Measurements from ENCODE around the gene PLEKHH2. TPM values are rescaled to one million over a fixed set of nuclear protein-coding genes. Genes with fewer than 3 reads are reported as not detected.
"Not testable (repeated sequence)": the region's sequence is repeated elsewhere in the genome, so short reads cannot be mapped to it uniquely, and the experiment has no call there.

The PLEKHH2 gene
- polyA plus RNA-seq (2013): 0.13 TPM

DNA sequence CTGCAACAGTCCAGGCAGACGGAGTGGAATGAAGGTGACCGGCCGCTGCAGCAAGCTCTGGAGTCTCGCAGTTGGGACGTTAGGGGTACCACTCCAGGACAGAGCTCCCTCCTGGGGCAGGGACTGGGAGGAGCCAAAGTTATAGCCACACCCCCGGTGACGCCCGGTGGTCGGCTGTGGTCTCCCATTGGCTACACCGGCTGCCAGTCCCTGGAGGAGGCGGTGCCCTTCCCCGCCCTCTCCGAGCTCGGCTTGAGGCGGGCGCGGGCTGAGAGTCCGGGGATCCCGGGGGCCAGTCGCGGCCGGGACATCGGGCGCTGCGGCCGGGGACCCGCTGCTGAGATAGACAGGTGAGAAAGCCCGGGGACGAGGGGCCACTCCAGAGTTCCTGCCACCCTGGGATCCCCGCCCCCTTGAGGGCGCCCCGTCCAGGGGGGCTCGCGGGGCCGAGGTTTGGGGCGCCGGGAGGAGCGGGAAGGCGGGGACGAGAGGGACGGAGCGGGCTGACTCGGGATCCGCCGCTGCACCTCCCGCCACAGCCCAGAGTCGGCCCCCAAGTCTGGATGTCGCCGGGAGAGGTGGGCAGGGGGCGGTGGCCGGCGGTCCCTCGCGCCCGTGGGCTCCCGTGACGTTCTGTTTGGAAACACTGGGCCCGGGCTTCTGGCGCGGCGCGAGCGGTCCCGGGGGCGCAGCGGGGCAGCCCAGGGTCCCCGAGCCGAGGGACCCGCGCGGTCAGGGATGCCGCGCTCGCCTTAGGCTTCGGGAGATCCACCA lies at the start of gene PLEKHH2:
Gene PLEKHH2 (plus strand): TSS at position 231 of the 774 bp plus-strand sequence. CDS start 7,414 bp downstream, outside the sequence.
- peaks cover 0 to 11% (median 5%) of the 10 kb centered on the region in 5 experiments for H3K9me3 ChIP-seq (ENCODE audit: control extremely low read depth in 1 of 5, control insufficient read depth in 4 of 5, insufficient read depth in 2 of 5, low read depth in 1 of 5, low read length in 4 of 5)
- DNase-seq: peak; percentile 76 to 86 (median 84)
- ChIA-PET POLR2A (no interaction called here), CTCF (interaction anchor here (1.0 to 1.1 kb wide), 2 partner anchors 29 to 39 kb away, joined by 3 to 4 read pairs; no protein-coding TSS in a partner anchor)
- no peaks in the 10 kb centered on the region for H3K36me3 ChIP-seq (ENCODE audit: control insufficient read depth in 4 of 4, insufficient read depth in 4 of 4, low read length in 3 of 4)
- H3K27me3 ChIP-seq (replicated peaks in 2 of 5; ENCODE audit: control insufficient read depth in 4 of 5, insufficient read depth in 5 of 5, low read length in 4 of 5): peaks cover 0 to 52% (median 21%) of the 10 kb centered on the region in 5 experiments
- WGBS (ENCODE audit: insufficient coverage): under 1% methylated on average over 69 of the region's 75 CpGs
- peaks cover 0 to 15% (median 11%) of the 10 kb centered on the region in 4 experiments for H3K4me1 ChIP-seq (ENCODE audit: control extremely low read depth in 1 of 4, control insufficient read depth in 4 of 4, insufficient read depth in 4 of 4, low read length in 3 of 4)
- peak within 1 kb of the TSS; percentile 27 to 78 (median 63) for H3K4me3 ChIP-seq (ENCODE audit: control insufficient read depth in 1 of 7, extremely low read depth in 1 of 7, insufficient read depth in 4 of 7, low read depth in 2 of 7, low read length in 6 of 7)
- H3K27ac ChIP-seq (ENCODE audit: insufficient read depth in 1 of 2, low read depth in 1 of 2, low read length in 2 of 2, poor library complexity in 1 of 2, severe bottlenecking in 2 of 2): no peak within 1 kb of the TSS

DNA sequence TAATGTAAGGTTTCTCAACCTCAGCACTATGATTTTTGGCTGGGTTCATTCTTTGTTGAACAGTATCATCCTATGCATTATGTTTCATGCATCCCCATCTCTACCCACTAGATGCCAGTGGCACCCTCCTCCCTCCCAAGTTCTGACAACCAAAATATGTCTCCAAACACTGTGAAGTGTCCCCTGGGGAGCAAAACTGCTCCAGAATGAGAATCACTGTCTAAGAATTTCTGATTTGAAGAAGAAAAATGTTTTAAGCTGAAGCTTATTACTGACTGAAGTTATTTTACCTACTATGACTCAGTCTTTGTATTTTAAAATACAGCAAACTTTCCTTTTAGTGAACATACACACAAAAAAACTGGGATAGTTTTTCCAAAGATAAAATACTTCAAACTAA lies 44.6 kb upstream of the PLEKHH2 start:
- ChIA-PET POLR2A (no interaction called here), CTCF (interaction anchor here (0.8 kb wide), 1 partner anchor 606 kb away, joined by 3 read pairs; no protein-coding TSS in a partner anchor)
- Histone ChIP-seq H3K4me1 (ENCODE audit: control extremely low read depth in 1 of 4, control insufficient read depth in 4 of 4, insufficient read depth in 4 of 4, low read length in 3 of 4) (peaks cover 10 to 19% (median 15%) of the 10 kb centered on the region in 4 experiments), H3K4me3 (ENCODE audit: control insufficient read depth in 1 of 7, extremely low read depth in 1 of 7, insufficient read depth in 4 of 7, low read depth in 2 of 7, low read length in 6 of 7) (no peak overlapping the region), H3K27me3 (replicated peaks in 2 of 5; ENCODE audit: control insufficient read depth in 4 of 5, insufficient read depth in 5 of 5, low read length in 4 of 5) (no peaks in the 10 kb centered on the region), H3K9me3 (ENCODE audit: control extremely low read depth in 1 of 5, control insufficient read depth in 4 of 5, insufficient read depth in 2 of 5, low read depth in 1 of 5, low read length in 4 of 5) (no peaks in the 10 kb centered on the region), H3K36me3 (ENCODE audit: control insufficient read depth in 4 of 4, insufficient read depth in 4 of 4, low read length in 3 of 4) (peaks cover 5 to 28% (median 13%) of the 10 kb centered on the region in 4 experiments), H3K27ac (ENCODE audit: insufficient read depth in 1 of 2, low read depth in 1 of 2, low read length in 2 of 2, poor library complexity in 1 of 2, severe bottlenecking in 2 of 2) (no peak overlapping the region)
- DNase-seq: no peak

DNA sequence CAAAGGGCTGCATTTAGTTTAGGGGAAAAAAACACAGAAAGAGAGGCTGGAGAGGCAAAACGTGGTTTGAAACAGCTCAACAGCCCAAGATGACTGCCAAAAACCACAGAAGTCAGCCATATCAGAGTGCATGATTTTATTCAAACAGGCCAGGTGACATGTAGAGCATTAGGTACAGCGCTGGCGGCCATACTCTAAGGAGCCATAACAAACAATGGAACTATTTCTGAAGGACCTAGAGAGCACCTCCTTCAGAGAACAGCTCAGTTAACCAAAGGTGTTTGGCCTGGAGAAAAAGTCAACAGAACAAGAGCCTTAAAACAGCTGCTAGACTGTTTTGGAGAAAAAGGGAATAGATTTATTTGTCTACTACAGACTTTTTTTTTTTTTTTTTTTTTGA lies 43.8 kb upstream of the PLEKHH2 start:
- CTCF ChIA-PET: interaction anchor here (0.6 to 1.3 kb wide), 4 partner anchors 16 to 761 kb away, joined by 3 to 4 read pairs (median 3); no protein-coding TSS in a partner anchor

DNA sequence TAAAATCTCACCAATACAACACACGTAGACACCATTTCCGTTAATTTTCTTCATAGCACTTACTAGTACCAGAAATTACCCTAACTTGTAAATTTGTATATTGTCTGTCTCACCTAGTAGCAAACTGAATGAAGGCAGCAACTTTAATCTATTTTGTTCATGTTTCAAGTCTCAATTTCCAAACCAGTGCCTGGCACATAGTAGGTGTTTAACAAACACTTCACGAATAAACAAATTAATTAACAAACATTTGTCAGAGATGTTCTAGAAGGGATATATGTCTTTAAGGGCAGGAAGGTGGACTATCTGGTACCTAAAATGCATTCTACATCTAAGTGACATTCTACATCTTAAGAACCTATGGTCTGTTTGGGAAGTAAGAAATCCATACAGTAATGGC lies 42.2 kb upstream of the PLEKHH2 start:
- Histone ChIP-seq H3K27me3 (replicated peaks in 2 of 5; ENCODE audit: control insufficient read depth in 4 of 5, insufficient read depth in 5 of 5, low read length in 4 of 5) (no peaks in the 10 kb centered on the region), H3K4me3 (ENCODE audit: control insufficient read depth in 1 of 7, extremely low read depth in 1 of 7, insufficient read depth in 4 of 7, low read depth in 2 of 7, low read length in 6 of 7) (peak overlapping the region in 6 of 7 experiments; percentile 88 to 94 (median 90)), H3K27ac (ENCODE audit: insufficient read depth in 1 of 2, low read depth in 1 of 2, low read length in 2 of 2, poor library complexity in 1 of 2, severe bottlenecking in 2 of 2) (peak overlapping the region in 1 of 2 experiments; percentile 98), H3K36me3 (ENCODE audit: control insufficient read depth in 4 of 4, insufficient read depth in 4 of 4, low read length in 3 of 4) (peaks cover 0 to 10% (median 6%) of the 10 kb centered on the region in 4 experiments), H3K9me3 (ENCODE audit: control extremely low read depth in 1 of 5, control insufficient read depth in 4 of 5, insufficient read depth in 2 of 5, low read depth in 1 of 5, low read length in 4 of 5) (no peaks in the 10 kb centered on the region), H3K4me1 (ENCODE audit: control extremely low read depth in 1 of 4, control insufficient read depth in 4 of 4, insufficient read depth in 4 of 4, low read length in 3 of 4) (peaks cover 10 to 19% (median 15%) of the 10 kb centered on the region in 4 experiments)
- ChIA-PET POLR2A (no interaction called here), CTCF (no interaction called here)
- DNase-seq: no peak
- WGBS (ENCODE audit: insufficient coverage): 100% methylated on average over 1 of the region's 3 CpGs

More for the DNA sequence above, 43.8 kb upstream of the PLEKHH2 start:
- 86% methylated on average over 3 of the region's 3 CpGs for WGBS (ENCODE audit: insufficient coverage)
- POLR2A ChIA-PET: no interaction called here
- Histone ChIP-seq H3K27me3 (replicated peaks in 2 of 5; ENCODE audit: control insufficient read depth in 4 of 5, insufficient read depth in 5 of 5, low read length in 4 of 5) (no peaks in the 10 kb centered on the region), H3K9me3 (ENCODE audit: control extremely low read depth in 1 of 5, control insufficient read depth in 4 of 5, insufficient read depth in 2 of 5, low read depth in 1 of 5, low read length in 4 of 5) (no peaks in the 10 kb centered on the region), H3K4me1 (ENCODE audit: control extremely low read depth in 1 of 4, control insufficient read depth in 4 of 4, insufficient read depth in 4 of 4, low read length in 3 of 4) (peaks cover 10 to 19% (median 15%) of the 10 kb centered on the region in 4 experiments), H3K36me3 (ENCODE audit: control insufficient read depth in 4 of 4, insufficient read depth in 4 of 4, low read length in 3 of 4) (peaks cover 5 to 22% (median 12%) of the 10 kb centered on the region in 4 experiments), H3K4me3 (ENCODE audit: control insufficient read depth in 1 of 7, extremely low read depth in 1 of 7, insufficient read depth in 4 of 7, low read depth in 2 of 7, low read length in 6 of 7) (no peak overlapping the region), H3K27ac (ENCODE audit: insufficient read depth in 1 of 2, low read depth in 1 of 2, low read length in 2 of 2, poor library complexity in 1 of 2, severe bottlenecking in 2 of 2) (no peak overlapping the region)
- DNase-seq: no peak

DNA sequence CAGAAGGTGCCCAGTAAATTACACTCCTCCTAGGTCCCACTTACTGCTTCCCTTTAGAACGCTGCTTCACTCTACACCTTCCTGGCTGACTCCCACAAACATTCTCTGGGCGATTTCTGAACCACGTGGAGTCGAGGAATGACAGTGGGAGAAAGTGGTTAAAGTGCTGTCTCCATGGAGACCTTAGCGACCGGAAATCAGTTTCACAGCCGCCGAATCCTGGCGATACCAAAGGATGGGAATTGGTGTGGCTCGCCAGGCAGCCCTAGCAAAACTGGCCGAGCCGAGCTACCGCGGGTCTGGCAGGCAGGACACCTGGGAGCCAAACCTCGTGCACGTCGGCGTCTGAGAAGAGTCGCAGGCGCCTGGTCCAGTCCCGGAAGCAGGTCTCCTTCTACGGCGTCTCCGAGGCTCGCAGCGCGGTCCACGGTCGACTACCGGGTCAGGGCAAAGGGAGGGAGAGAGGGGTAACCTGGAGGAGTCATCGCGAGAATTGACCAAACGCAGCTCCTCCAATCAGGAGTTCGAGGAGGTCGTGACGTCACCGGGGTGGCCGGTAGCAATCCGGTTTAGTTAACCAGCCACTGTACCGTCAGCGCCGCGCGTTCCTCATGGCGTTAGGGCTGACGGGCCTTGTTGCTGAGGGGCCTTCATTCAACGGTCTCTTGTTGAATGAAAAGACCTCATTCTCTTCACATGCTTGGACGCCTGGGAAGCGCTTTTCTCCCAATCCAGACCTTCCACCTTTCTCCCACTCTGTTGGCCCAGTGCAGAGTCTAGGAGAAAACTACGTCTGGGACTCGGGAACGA lies 41.3 kb upstream of the PLEKHH2 start, which contains the start of gene THADA:
Gene THADA (minus strand): TSS at position 436 of the 810 bp plus-strand sequence. CDS start 3,646 bp downstream, outside the sequence.
- WGBS (ENCODE audit: insufficient coverage): under 1% methylated on average over 48 of the region's 52 CpGs
- Histone ChIP-seq H3K27me3 (replicated peaks in 2 of 5; ENCODE audit: control insufficient read depth in 4 of 5, insufficient read depth in 5 of 5, low read length in 4 of 5) (no peaks in the 10 kb centered on the region), H3K27ac (ENCODE audit: insufficient read depth in 1 of 2, low read depth in 1 of 2, low read length in 2 of 2, poor library complexity in 1 of 2, severe bottlenecking in 2 of 2) (peak within 1 kb of the TSS; percentile 90 to 98), H3K9me3 (ENCODE audit: control extremely low read depth in 1 of 5, control insufficient read depth in 4 of 5, insufficient read depth in 2 of 5, low read depth in 1 of 5, low read length in 4 of 5) (no peaks in the 10 kb centered on the region), H3K36me3 (ENCODE audit: control insufficient read depth in 4 of 4, insufficient read depth in 4 of 4, low read length in 3 of 4) (peaks cover 0 to 8% (median 4%) of the 10 kb centered on the region in 4 experiments), H3K4me1 (ENCODE audit: control extremely low read depth in 1 of 4, control insufficient read depth in 4 of 4, insufficient read depth in 4 of 4, low read length in 3 of 4) (peaks cover 10 to 19% (median 15%) of the 10 kb centered on the region in 4 experiments), H3K4me3 (ENCODE audit: control insufficient read depth in 1 of 7, extremely low read depth in 1 of 7, insufficient read depth in 4 of 7, low read depth in 2 of 7, low read length in 6 of 7) (peak within 1 kb of the TSS; percentile 87 to 94 (median 89))
- peak; percentile 99 to 100 (median 99) for DNase-seq
- CTCF ChIA-PET: interaction anchor here (2.8 to 4.8 kb wide), 2 partner anchors 10 to 14 kb away, joined by 18 to 35 read pairs; no protein-coding TSS in a partner anchor
- POLR2A ChIA-PET: interaction anchor here (0.6 to 1.5 kb wide), 5 partner anchors 10 to 772 kb away, joined by 3 read pairs; no protein-coding TSS in a partner anchor

DNA sequence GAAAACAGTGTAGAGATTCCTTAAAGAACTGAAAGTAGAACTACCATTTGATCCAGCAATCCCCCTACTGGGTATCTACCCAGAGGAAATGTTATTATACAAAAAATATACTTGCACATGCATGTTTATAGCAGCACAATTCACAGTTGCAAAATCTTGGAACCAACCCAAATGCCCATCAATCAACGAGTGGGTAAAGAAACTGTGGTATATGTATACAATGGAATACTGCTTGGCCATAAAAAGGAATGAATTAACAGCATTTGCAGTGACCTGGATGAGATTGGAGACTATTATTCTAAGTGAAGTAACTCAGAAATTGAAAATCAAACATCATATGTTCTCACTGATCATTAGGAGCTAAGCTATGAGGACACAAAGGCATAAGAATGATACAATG lies 36.5 kb upstream of the PLEKHH2 start:
- WGBS (ENCODE audit: insufficient coverage): no CpG with 5 or more reads among the region's 1 CpG
- H3K27ac ChIP-seq (ENCODE audit: insufficient read depth in 1 of 2, low read depth in 1 of 2, low read length in 2 of 2, poor library complexity in 1 of 2, severe bottlenecking in 2 of 2); POLR2A ChIA-PET; H3K4me1 ChIP-seq (ENCODE audit: control extremely low read depth in 1 of 4, control insufficient read depth in 4 of 4, insufficient read depth in 4 of 4, low read length in 3 of 4); DNase-seq; H3K36me3 ChIP-seq (ENCODE audit: control insufficient read depth in 4 of 4, insufficient read depth in 4 of 4, low read length in 3 of 4); H3K27me3 ChIP-seq (replicated peaks in 2 of 5; ENCODE audit: control insufficient read depth in 4 of 5, insufficient read depth in 5 of 5, low read length in 4 of 5); CTCF ChIA-PET; H3K9me3 ChIP-seq (ENCODE audit: control extremely low read depth in 1 of 5, control insufficient read depth in 4 of 5, insufficient read depth in 2 of 5, low read depth in 1 of 5, low read length in 4 of 5); H3K4me3 ChIP-seq (ENCODE audit: control insufficient read depth in 1 of 7, extremely low read depth in 1 of 7, insufficient read depth in 4 of 7, low read depth in 2 of 7, low read length in 6 of 7): not testable (repeated sequence)
